Cardiac muscle cell (in vitro differentiated cells and primary cell): Measurements from ENCODE around the gene NHLRC2. TPM values are rescaled to one million over a fixed set of nuclear protein-coding genes. Genes with fewer than 3 reads are reported as not detected.

Experiments
- DNase-seq, 2 donors: peaks; one replicate each; pipeline versions ENCODE4 v3.0.0 to v3.0.0-alpha.2; 2010 to 2017; ENCODE audit warnings: low read depth in 1 of 2, low spot score in 1 of 2
- H3K27ac ChIP-seq: fragments of 200-600 bp; sonication (generic); 2 replicates; pipeline ENCODE4 v1.5.1; 2016
- H3K27me3 ChIP-seq: fragments of 200-600 bp; sonication (generic); 2 replicates; pipeline ENCODE4 v1.6.0; 2016; ENCODE audit warnings: control low read depth
- H3K36me3 ChIP-seq: fragments of 200-600 bp; sonication (generic); 2 replicates; pipeline ENCODE4 v1.5.1; 2016; ENCODE audit warnings: control low read depth
- H3K4me1 ChIP-seq: fragments of 200-600 bp; sonication (generic); 2 replicates; pipeline ENCODE4 v1.8.1; 2017; ENCODE audit warnings: low read depth, mild to moderate bottlenecking, mixed run types
- H3K4me3 ChIP-seq: fragments of 200-600 bp; sonication (generic); 2 replicates; pipeline ENCODE4 v1.5.1; 2016; ENCODE audit warnings: mild to moderate bottlenecking
- H3K9me3 ChIP-seq: fragments of 200-600 bp; sonication (generic); 2 replicates; pipeline ENCODE4 v1.5.1; 2017; ENCODE audit warnings: low read depth, mild to moderate bottlenecking, control low read depth
- polyA plus RNA-seq: library from polyadenylated mRNA; unstranded; fragments of >200 nt; fragmentation: Nextera tagmentation; extraction: Ambion mirVana; gene quantifications from 2 replicates; pipeline ENCODE4 v1.2.1, GENCODE V29; 2016
- total RNA-seq: library from RNA; depleted of rRNA; stranded (reverse); fragments of >200 nt; gene quantifications from 2 replicates; pipeline ENCODE4 v1.2.3, GENCODE V29; 2016
- TF ChIP-seq, protein P1 (sequence below): IDR thresholded peaks from 2 replicates; pipeline ENCODE4 v1.5.1; 2012; ENCODE audit warnings: low read depth, mild to moderate bottlenecking, low read length

The NHLRC2 gene
- total and polyA plus RNA-seq, 2 experiments from 2014 or later = 14.0 to 99.6 TPM

DNA sequence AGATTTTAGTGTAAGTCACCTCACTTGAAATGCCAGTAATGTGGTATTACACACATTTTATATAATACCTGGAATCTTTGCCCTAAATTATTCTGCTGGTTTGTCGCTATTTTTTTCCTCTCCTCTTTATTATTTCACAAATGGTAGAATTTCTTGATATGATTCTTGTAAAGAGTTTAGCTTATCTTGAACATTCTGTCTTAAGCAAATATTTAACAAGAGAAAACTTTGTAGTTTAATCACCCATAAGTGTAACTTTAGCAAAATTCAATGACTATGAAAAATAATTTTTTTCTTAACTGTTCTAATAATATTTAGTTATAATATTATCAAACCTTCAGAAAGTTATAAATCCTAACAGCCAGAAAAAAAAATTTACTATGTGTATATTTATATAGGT lies 56.7 kb downstream of the NHLRC2 start:
- TF ChIP-seq, protein P1, sequence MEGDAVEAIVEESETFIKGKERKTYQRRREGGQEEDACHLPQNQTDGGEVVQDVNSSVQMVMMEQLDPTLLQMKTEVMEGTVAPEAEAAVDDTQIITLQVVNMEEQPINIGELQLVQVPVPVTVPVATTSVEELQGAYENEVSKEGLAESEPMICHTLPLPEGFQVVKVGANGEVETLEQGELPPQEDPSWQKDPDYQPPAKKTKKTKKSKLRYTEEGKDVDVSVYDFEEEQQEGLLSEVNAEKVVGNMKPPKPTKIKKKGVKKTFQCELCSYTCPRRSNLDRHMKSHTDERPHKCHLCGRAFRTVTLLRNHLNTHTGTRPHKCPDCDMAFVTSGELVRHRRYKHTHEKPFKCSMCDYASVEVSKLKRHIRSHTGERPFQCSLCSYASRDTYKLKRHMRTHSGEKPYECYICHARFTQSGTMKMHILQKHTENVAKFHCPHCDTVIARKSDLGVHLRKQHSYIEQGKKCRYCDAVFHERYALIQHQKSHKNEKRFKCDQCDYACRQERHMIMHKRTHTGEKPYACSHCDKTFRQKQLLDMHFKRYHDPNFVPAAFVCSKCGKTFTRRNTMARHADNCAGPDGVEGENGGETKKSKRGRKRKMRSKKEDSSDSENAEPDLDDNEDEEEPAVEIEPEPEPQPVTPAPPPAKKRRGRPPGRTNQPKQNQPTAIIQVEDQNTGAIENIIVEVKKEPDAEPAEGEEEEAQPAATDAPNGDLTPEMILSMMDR = no peak
- Histone ChIP-seq H3K27me3 (no peaks in the 10 kb centered on the region), H3K9me3 (no peaks in the 10 kb centered on the region), H3K4me1 (no peaks in the 10 kb centered on the region), H3K4me3 (no peak overlapping the region), H3K36me3 (peaks cover 8% of the 10 kb centered on the region), H3K27ac (no peak overlapping the region)
- DNase-seq = no peak

GRCh38 chr10:113911839-113912238 lies 57.4 kb downstream of the NHLRC2 start:
- TF ChIP-seq, protein P1 = no peak
- H3K36me3 ChIP-seq = peaks cover 8% of the 10 kb centered on the region
- no peaks in the 10 kb centered on the region for H3K9me3 ChIP-seq

DNA sequence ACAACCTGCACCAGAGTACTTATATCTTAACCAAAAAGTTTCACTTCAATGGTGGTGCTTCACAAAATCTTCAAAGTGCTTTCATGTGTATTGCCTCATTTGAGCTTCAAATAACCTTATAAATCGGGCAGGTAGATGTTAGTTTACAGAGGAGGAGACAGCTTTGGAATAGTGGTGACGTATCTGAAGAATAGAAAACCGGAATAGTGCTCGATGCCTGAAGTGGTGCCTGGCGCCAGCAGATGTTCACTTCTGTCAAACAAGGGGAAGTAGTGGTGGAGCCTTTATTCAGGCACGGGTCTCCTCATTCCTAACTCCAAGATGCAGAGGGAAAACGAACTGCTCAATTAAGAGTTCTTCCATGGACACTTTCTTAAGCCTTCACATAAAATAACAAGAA lies 58.1 kb downstream of the NHLRC2 start:
- Histone ChIP-seq H3K27ac (no peak overlapping the region), H3K4me3 (no peak overlapping the region), H3K36me3 (peaks cover 8% of the 10 kb centered on the region), H3K27me3 (no peaks in the 10 kb centered on the region), H3K4me1 (no peaks in the 10 kb centered on the region), H3K9me3 (no peaks in the 10 kb centered on the region)
- DNase-seq = no peak
- TF ChIP-seq, protein P1 = no peak

More at GRCh38 chr10:113911839-113912238, 57.4 kb downstream of the NHLRC2 start:
- Histone ChIP-seq H3K4me3 (no peak overlapping the region), H3K27ac (no peak overlapping the region), H3K4me1 (no peaks in the 10 kb centered on the region), H3K27me3 (no peaks in the 10 kb centered on the region)
- no peak for DNase-seq

GRCh38 chr10:113914956-113915355 lies 60.5 kb downstream of the NHLRC2 start:
- TF ChIP-seq, protein P1 = no peak
- H3K9me3 ChIP-seq = no peaks in the 10 kb centered on the region
- no peaks in the 10 kb centered on the region for H3K4me1 ChIP-seq
- H3K27me3 ChIP-seq = no peaks in the 10 kb centered on the region
- no peak for DNase-seq
- H3K4me3 ChIP-seq = no peak overlapping the region
- H3K36me3 ChIP-seq = no peaks in the 10 kb centered on the region
- H3K27ac ChIP-seq = no peak overlapping the region

DNA sequence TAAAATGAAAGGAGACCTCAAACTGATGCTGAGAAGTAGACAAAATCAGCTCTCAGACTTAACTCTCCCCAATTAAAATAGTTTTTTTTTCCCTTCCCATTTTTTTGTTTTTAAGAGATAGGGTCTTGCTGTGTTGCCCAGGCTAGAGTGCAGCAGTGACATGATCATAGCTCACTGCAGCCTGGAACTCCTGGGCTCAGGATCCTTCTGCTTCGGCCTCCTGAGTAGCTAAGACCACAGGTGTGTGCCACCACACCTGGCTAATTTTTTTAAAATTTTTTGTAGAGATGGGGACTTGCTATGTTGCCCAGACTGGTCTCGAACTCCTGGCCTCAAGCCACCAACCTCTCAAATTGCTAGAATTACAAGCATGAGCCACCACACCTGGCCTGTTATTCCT lies 61.1 kb downstream of the NHLRC2 start:
- H3K27ac ChIP-seq = no peak overlapping the region
- no peak for DNase-seq
- no peaks in the 10 kb centered on the region for H3K4me1 ChIP-seq
- H3K36me3 ChIP-seq = no peaks in the 10 kb centered on the region
- TF ChIP-seq, protein P1 = no peak
- H3K4me3 ChIP-seq = no peak overlapping the region
- H3K9me3 ChIP-seq = no peaks in the 10 kb centered on the region
- H3K27me3 ChIP-seq = no peaks in the 10 kb centered on the region

DNA sequence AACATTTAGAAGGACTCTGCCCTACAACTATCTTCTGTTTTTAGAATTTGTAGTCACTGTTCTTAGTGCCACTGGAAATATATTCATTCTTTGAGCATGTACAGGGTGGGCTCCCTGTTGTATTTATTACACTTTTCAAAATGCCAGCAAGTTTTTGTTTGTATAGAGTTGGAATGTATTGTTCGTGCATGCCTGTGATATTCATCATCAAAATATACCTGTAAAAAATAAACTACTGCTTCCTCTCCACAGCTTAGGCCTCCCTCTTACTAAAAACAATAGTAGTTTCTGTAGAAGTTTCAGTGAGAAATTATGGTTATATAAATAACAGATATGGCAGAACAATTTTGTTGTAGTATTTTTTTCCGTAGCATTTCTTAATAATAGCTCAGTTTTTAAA lies 61.6 kb downstream of the NHLRC2 start:
- no peak for DNase-seq
- Histone ChIP-seq H3K27me3 (no peaks in the 10 kb centered on the region), H3K27ac (no peak overlapping the region), H3K4me1 (no peaks in the 10 kb centered on the region), H3K36me3 (no peaks in the 10 kb centered on the region), H3K4me3 (no peak overlapping the region), H3K9me3 (no peaks in the 10 kb centered on the region)
- TF ChIP-seq, protein P1 = no peak
